Measurements from ENCODE around the gene DCLK2. TPM values are rescaled to one million over a fixed set of nuclear protein-coding genes. Genes with fewer than 3 reads are reported as not detected.
"Not testable (repeated sequence)": the region's sequence is repeated elsewhere in the genome, so short reads cannot be mapped to it uniquely, and the experiment has no call there.

The DCLK2 gene
- total RNA-seq, 3 donors from 2014 or later = 3.0 to 11.8 (median 4.3) TPM

- no peak for ATAC-seq
- TF ChIP-seq, protein P1, sequence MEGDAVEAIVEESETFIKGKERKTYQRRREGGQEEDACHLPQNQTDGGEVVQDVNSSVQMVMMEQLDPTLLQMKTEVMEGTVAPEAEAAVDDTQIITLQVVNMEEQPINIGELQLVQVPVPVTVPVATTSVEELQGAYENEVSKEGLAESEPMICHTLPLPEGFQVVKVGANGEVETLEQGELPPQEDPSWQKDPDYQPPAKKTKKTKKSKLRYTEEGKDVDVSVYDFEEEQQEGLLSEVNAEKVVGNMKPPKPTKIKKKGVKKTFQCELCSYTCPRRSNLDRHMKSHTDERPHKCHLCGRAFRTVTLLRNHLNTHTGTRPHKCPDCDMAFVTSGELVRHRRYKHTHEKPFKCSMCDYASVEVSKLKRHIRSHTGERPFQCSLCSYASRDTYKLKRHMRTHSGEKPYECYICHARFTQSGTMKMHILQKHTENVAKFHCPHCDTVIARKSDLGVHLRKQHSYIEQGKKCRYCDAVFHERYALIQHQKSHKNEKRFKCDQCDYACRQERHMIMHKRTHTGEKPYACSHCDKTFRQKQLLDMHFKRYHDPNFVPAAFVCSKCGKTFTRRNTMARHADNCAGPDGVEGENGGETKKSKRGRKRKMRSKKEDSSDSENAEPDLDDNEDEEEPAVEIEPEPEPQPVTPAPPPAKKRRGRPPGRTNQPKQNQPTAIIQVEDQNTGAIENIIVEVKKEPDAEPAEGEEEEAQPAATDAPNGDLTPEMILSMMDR (IDR thresholded peaks at IDR 0.05) = no peak
- H3K4me3 ChIP-seq = no peak overlapping the region
These were observed 82.2 kb downstream of the DCLK2 start for GRCh38 chr4:150160473-150160872.

DNA sequence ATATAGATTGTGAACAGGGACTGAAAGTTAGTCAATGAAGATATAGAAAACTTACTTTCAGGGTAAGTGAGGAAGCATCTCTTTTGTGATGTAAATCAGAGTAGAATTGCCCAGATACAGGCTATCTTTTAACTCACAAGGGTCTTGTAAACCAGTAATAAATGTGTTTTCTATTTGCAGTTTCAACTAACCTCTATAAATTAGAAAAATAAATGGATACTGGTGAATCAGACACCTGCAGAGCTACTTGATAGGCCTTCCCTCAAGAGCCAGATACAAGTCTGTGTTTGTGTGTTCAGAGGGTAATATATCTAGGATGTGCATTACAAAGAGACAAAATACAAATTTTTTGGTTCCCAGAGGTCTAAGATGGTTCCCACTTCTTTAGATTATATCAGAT is 82.9 kb downstream of the DCLK2 start:
- Histone ChIP-seq H3K4me3 (no peak overlapping the region), H3K4me1 (ENCODE audit: low read depth) (no peaks in the 10 kb centered on the region), H3K36me3 (ENCODE audit: low read depth) (no peaks in the 10 kb centered on the region), H3K9me3 (no peaks in the 10 kb centered on the region)
- no peak for DNase-seq
- ATAC-seq = no peak
- TF ChIP-seq, protein P1 (IDR thresholded peaks at IDR 0.05) = no peak
- intact Hi-C loops (cut with DNase I, micrococcal nuclease) = no loop called here

More at GRCh38 chr4:150160473-150160872, 82.2 kb downstream of the DCLK2 start:
- DNase-seq = no peak
- H3K36me3 ChIP-seq (ENCODE audit: low read depth) = no peaks in the 10 kb centered on the region
- no peaks in the 10 kb centered on the region for H3K9me3 ChIP-seq
- intact Hi-C loops (cut with DNase I, micrococcal nuclease) = no loop called here
- H3K4me1 ChIP-seq (ENCODE audit: low read depth) = no peaks in the 10 kb centered on the region

DNA sequence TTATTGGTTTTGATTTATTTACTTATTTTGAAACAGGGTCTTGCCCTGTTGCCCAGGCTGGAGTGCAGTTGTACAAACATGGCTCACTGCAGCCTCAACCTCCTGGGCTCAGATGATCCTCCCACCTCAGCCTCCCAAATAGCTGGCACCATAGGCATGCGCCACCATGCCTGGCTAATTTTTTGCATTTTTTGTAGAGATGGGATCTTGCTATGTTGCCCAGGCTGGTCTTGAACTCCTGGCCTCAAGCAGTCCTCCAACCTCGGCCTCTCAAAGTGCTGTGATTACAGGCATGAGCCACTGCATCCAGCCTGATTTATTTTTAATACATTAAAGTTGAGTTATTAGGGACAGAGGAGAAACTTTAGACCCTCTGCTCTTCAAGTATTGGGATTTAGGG is 83.8 kb downstream of the DCLK2 start:
- intact Hi-C loops (cut with DNase I, micrococcal nuclease); H3K4me3 ChIP-seq; H3K4me1 ChIP-seq (ENCODE audit: low read depth); ATAC-seq; H3K9me3 ChIP-seq; H3K36me3 ChIP-seq (ENCODE audit: low read depth); DNase-seq: not testable (repeated sequence)

GRCh38 chr4:150164055-150164454 is 85.8 kb downstream of the DCLK2 start:
- no peak overlapping the region for H3K4me3 ChIP-seq

GRCh38 chr4:150164956-150165629 is 86.8 kb downstream of the DCLK2 start:
- Histone ChIP-seq H3K9me3 (no peaks in the 10 kb centered on the region), H3K36me3 (ENCODE audit: low read depth) (no peaks in the 10 kb centered on the region), H3K4me1 (ENCODE audit: low read depth) (no peaks in the 10 kb centered on the region), H3K4me3 (no peak overlapping the region)
- no peak for DNase-seq
- intact Hi-C loops (cut with DNase I, micrococcal nuclease) = no loop called here
- ATAC-seq = no peak
- TF ChIP-seq, protein P1 (IDR thresholded peaks at IDR 0.05) = no peak

More at GRCh38 chr4:150164055-150164454, 85.8 kb downstream of the DCLK2 start:
- no peaks in the 10 kb centered on the region for H3K36me3 ChIP-seq (ENCODE audit: low read depth)
- H3K9me3 ChIP-seq = no peaks in the 10 kb centered on the region
- no peaks in the 10 kb centered on the region for H3K4me1 ChIP-seq (ENCODE audit: low read depth)
- no peak for DNase-seq
- TF ChIP-seq, protein P1 (IDR thresholded peaks at IDR 0.05) = no peak
- intact Hi-C loops (cut with DNase I, micrococcal nuclease) = no loop called here
- no peak for ATAC-seq

DNA sequence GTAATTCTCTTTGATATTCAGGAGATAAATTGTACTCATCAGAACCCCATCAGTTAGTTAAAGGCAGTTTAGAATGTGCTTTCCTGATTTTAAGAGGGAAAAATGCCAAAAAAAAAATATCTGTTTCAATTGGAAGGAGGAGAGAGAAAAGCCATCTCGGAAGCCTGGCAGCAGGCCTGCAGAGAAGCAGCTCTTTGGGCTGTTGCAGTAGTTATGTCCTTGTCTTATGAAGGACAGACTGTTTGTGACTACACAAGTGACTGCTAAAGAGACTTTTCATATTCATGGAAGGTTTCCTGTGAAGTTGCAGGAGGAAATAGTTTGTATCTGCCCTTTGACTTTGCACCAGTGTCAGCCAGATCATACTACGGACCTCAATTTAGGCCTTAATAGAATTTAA is 88.8 kb downstream of the DCLK2 start:
- no peaks in the 10 kb centered on the region for H3K4me1 ChIP-seq (ENCODE audit: low read depth)
- no peak overlapping the region for H3K4me3 ChIP-seq
- intact Hi-C loops (cut with DNase I, micrococcal nuclease) = no loop called here
- no peak for ATAC-seq
- TF ChIP-seq, protein P1 (IDR thresholded peaks at IDR 0.05) = no peak
- H3K36me3 ChIP-seq (ENCODE audit: low read depth) = no peaks in the 10 kb centered on the region
- no peaks in the 10 kb centered on the region for H3K9me3 ChIP-seq
- no peak for DNase-seq

Measured in mucosa of descending colon (tissue), 3 donors.